LNCaP clone FGC (cell line): Measurements from ENCODE around the gene NFIB.

Experiments used
- DNase-seq: peaks from one replicate; pipeline ENCODE4 v3.0.0-alpha.2; 2011; ENCODE audit warnings: low read depth
- H3K4me3 ChIP-seq: 2 replicates; pipeline ENCODE4 v1.5.1; 2011; ENCODE audit warnings: mild to moderate bottlenecking, low read depth, low read length, control low read depth
- TF ChIP-seq, protein P1 (sequence below): IDR thresholded peaks from 2 replicates; pipeline ENCODE4 v1.5.1; 2012; ENCODE audit warnings: mild to moderate bottlenecking; ENCODE audit not compliant: control insufficient read depth, insufficient read depth; ENCODE audit errors: extremely low read depth

NFIB gene

DNA sequence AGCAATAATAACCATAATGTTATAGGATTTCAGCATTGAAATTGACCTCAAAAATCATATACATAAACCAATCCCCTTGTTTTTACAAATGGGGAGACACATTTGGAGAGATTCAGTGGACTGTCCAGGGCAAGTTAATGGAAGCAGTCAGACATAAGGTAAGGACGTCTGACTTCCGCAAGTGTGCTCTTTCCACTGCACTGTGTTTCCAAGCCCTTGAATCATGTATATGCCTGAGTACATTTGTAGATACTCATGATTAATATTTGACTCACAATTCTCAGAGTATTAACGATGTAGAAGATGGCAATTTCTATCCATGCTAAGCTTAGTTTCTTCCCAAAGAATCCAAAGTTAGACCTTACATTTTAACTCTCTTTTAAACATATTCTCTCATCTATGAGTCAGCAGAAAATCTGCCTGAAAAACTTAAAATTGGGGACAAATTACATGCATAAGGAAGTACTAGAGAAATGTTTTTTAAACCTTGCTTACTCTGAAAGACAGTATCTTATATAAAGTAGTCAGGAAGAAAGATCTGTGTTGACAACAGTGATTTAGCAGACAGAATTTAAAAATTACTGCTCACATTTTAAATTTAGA, 165.3 kb downstream of the NFIB start:
- DNase-seq, result no peak
- TF ChIP-seq, protein P1, sequence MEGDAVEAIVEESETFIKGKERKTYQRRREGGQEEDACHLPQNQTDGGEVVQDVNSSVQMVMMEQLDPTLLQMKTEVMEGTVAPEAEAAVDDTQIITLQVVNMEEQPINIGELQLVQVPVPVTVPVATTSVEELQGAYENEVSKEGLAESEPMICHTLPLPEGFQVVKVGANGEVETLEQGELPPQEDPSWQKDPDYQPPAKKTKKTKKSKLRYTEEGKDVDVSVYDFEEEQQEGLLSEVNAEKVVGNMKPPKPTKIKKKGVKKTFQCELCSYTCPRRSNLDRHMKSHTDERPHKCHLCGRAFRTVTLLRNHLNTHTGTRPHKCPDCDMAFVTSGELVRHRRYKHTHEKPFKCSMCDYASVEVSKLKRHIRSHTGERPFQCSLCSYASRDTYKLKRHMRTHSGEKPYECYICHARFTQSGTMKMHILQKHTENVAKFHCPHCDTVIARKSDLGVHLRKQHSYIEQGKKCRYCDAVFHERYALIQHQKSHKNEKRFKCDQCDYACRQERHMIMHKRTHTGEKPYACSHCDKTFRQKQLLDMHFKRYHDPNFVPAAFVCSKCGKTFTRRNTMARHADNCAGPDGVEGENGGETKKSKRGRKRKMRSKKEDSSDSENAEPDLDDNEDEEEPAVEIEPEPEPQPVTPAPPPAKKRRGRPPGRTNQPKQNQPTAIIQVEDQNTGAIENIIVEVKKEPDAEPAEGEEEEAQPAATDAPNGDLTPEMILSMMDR, result no peak
- no peak overlapping the region for H3K4me3 ChIP-seq

DNA sequence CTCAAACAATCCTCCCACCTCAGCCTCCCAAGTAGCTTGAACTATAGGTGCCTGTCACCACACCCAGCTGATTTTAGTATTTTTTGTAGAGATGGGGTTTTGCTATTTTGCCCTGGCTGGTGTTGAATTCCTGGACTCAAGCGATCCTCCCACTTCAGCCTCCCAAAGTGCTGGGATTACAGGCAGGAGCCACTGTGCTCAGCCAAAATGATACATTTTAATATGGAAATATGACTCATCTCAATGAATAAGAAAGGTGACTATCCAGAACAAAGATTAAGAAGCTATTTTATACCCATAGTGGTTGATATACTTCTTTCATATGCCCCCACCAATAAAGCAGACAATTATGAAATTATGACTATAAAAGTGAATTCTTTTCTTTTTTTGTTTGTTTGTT, 166.2 kb downstream of the NFIB start:
- H3K4me3 ChIP-seq, result no peak overlapping the region

DNA sequence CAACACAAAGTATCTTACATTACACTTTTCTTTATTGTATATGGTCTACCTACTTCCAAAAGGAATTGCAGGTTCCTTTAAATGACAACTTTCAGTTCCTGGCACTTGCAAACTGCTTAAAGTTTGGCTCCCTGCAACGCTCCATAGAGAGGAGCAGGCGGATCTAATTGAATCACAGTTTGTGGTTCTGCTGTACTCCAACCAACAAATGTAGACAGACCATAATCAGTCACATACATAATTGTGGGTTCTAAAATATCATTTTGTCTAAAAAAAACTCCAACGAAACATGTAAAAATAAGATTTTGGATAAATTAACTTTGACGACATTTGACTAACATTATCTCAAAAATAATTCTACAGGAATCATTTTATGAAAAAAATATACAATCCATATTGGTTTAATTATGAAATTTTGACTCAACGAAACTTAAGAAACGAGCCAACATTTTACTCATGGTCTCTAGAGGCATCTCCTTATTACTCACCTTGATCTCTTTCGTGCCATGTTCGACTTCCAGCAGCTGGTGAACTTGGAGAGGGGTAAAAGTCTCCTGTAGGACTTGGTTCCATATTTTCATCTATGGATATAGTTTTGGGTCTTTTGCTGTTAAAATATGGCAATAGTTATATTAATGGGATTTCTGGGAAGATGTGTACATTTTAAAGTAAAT, 167.6 kb downstream of the NFIB start:
- DNase-seq, result no peak

More for the DNA sequence above, 166.2 kb downstream of the NFIB start:
- TF ChIP-seq, protein P1, result no peak
- DNase-seq, result no peak

DNA sequence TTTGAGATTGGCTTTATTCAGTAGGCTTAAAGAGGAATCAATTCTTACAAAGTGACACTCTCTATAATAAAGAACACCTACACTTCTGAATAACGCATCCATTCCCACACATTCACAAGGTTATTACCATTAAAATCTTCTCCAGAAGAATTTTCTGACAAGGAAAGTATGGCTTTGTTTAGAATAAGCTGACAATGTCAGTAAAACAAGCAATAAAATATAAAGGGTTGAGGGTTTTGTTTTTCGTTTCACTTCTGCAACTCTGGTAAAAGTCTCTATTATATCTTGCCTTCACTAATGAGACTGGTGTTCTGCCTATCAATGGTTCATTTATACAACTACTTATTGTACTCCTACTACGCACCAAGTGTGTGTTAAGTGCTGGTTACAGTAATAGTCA, 169.7 kb downstream of the NFIB start:
- DNase-seq, result no peak
- TF ChIP-seq, protein P1, result no peak
- no peak overlapping the region for H3K4me3 ChIP-seq

More for the DNA sequence above, 167.6 kb downstream of the NFIB start:
- no peak overlapping the region for H3K4me3 ChIP-seq
- TF ChIP-seq, protein P1, result no peak

DNA sequence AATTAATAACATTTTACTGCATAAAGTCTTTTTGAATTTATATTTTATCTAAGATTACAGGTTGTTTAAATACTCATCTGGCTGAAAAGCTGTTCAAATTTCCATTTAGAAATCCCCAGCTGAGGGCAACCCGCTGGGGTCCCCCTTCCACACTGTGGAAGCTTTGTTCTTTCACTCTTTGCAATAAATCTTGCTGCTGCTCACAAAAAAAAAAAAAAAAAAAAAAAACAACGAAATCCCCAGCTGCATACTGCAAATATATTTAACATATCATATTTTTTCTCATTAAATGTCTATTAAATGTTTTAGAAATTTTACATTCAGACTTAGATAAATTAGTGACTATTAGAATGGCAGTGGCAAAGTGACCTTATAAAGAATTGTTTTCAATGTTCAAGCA, 172.2 kb downstream of the NFIB start:
- no peak for DNase-seq
- TF ChIP-seq, protein P1, result no peak
- H3K4me3 ChIP-seq, result no peak overlapping the region

DNA sequence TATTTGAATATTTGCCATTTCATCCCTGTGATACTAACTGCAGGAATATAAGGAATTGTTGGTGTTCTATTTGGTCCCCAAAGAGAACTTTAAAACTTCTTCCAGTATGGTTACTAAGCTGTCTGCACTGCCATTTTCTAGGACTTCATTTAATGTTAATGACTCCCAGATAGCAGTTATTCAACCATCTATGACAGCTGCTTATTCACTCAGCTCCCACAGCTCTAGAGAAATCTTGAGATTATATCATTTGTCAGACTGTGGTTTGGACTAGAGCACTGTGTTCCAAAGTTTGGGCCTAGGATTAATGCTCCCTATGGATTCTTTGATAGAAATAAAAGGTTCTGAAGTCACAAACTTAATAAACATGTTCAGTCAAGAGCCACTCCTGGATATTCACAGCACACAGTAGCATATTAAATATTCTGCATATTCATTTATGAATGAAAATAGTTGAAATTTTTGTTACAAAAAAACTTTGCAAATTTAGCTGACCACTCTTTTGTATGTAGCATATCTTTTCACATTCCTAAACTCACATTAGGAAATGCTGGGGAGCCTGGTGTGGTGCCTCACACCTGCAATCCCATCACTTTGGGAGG, 173.7 kb downstream of the NFIB start:
- no peak overlapping the region for H3K4me3 ChIP-seq
- TF ChIP-seq, protein P1, result no peak
- no peak for DNase-seq
